ENCODE measurements around the gene ZFPL1.
"Not testable (repeated sequence)": the region's sequence is repeated elsewhere in the genome, so short reads cannot be mapped to it uniquely, and the experiment has no call there.

The ZFPL1 gene

DNA sequence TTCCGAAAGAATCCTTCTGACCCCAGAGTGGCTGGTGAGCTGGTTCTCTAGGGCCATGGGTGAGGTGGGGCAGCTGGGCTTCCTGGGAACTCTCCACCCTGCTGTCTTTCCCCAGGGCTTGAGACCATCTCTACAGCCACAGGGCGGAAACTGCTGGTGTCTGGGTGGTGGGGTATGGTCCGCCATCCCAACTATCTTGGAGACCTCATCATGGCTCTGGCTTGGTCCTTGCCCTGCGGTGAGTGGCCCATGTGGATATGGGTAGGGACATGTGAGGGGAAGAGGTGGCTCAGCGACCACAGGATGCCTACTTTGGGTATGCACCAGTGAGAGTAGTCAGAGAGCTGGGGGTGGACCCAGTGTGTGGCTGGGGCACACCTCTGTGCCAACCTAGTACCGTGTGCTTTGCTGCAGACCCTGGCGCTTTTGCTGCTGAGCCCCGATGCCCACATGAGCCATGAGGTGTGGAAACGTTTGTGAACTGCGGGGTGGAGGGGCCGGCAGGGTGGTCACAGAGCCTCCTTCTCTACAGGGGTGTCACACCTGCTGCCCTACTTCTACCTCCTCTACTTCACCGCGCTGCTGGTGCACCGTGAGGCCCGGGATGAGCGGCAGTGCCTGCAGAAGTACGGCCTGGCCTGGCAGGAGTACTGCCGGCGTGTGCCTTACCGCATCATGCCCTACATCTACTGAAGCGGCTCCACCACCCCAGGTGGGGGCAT is 31.5 kb downstream of the ZFPL1 start:
- no peak for DNase-seq (ENCODE audit: low read depth)

GRCh38 chr11:65116370-65117205 is 32.6 kb downstream of the ZFPL1 start:
- DNase-seq (ENCODE audit: low read depth) = no peak

- peak; percentile 83 for DNase-seq (ENCODE audit: low read depth)
Measured at GRCh38 chr11:65117206-65118096, 33.4 kb downstream of the ZFPL1 start, which contains the start of gene ZNHIT2. Gene ZNHIT2, minus strand, starts transcription at chr11:65117701. Its CDS starts 48 bp downstream, at chr11:65117653.

DNA sequence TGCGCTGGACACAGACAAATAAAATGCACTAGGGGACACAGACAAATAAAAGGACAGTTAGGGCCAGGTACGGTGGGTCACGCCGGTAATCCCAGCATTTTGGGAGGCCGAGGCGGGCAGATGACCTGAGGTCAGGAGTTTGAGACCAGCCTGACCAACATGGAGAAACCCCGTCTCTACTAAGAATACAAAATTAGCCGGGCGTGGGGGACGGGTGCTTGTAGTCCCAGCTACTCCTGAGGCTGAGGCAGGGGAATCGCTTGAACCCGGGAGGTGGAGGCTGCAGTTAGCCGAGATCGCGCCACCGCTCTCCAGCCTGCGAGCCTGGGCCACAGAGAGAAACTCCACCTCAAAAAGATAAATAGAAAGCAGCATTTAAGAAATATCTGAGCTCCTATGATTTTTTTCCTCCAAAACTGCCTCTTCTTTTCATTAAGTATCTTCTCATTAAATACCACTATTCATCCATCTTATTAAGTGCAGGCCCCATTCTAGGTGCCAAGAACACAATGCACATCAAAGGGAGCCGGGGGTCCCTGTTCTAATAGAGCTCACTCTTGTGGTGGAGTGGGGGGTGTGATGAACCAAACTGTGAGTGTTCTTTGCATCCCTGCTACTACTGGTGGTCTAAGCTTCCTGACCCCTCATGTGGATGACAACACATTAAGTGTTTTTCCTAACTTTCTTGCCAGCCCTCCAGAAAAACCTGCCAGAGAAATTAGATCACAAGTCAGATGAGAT is 34.2 kb downstream of the ZFPL1 start:
- DNase-seq (ENCODE audit: low read depth) = no peak

GRCh38 chr11:65118891-65119669 is 35.1 kb downstream of the ZFPL1 start:
- DNase-seq (ENCODE audit: low read depth) = not testable (repeated sequence)

DNA sequence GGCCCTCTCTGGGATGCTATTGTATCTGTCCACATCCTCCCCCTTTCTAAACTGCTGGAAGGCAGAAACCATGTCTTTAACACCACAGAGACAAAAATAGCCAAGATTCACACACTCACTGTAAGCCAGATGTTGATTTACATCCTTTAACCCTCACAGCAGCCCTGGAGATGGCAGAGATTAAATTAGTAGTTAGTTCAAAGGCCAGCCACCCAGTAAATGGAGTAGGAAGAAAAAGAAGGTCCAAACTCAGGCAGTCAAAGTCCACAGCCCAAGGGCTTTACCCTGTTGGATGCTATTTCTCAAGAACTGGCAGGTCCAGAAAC is 35.6 kb downstream of the ZFPL1 start:
- DNase-seq (ENCODE audit: low read depth) = no peak

- no peak for DNase-seq (ENCODE audit: low read depth)
Measured at GRCh38 chr11:65120831-65121230, 36.8 kb downstream of the ZFPL1 start.

DNA sequence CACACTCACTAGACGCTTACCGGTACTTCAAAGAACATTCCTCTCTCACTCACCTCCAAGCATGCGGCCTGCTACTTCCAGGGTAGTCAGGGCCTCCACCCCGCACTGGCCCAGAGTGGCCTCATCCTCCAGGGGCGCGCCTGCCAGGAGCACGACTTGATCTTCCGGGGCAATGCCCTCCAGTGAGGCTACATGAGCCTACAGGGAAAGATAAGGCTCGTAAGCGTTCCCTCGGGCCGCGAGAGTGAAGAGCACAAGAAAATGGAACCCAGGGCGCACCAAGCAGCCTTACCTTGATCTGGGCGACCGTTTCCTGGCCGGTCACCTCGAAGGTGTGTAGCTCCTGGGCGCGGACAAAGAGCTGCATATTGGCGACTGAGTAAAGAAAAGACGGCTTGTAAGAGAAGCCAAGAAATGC is 37.4 kb downstream of the ZFPL1 start:
- DNase-seq (ENCODE audit: low read depth) = no peak

DNA sequence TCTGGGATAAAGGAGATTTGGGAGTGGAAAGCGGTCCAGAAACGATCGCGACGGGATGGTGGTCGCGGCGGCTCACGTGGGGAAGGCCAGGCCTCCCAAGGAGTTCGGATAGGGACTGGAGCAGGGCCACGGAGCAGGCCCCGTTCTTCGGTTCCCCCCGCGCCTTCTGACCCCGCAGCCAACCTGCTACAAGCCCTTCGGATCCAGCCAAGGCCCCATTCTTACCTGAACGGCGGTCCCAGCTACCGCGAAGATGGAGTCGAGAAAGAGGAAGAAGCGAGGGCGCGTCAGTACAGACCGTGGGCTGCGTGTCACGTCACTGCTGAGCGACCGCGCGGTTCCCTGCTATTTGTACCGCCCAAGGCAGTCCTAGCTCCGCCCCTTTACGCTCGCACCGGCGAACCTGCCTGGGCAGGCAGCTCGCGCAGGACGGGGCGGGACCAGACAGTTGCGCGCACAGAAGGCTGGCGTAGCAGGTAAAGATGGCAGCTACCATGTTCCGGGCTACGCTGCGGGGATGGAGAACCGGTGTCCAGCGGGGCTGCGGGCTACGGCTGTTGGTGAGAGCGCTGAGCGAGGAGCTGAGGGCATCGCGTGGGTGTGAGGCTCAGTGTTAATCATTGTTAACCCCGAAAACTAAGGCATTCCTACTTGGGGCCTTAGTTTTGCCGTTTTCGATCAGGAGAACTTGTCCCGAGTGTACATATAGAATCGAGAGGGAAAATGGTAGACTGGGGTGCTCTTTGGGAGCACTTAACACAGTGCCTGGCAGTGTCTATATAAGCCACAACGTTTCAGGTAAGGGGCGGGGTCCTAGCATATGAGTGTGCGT is 38.1 kb downstream of the ZFPL1 start, which contains the start of the genes FAU and MRPL49:
Gene FAU, minus strand, starts transcription at position 270 of the 832 bp plus-strand sequence. CDS start 321 bp downstream, outside the sequence.
Gene MRPL49, plus strand, starts transcription at position 457 of the 832 bp plus-strand sequence. Its CDS starts 26 bp downstream, at position 483.
- peak; percentile 93 for DNase-seq (ENCODE audit: low read depth)

DNA sequence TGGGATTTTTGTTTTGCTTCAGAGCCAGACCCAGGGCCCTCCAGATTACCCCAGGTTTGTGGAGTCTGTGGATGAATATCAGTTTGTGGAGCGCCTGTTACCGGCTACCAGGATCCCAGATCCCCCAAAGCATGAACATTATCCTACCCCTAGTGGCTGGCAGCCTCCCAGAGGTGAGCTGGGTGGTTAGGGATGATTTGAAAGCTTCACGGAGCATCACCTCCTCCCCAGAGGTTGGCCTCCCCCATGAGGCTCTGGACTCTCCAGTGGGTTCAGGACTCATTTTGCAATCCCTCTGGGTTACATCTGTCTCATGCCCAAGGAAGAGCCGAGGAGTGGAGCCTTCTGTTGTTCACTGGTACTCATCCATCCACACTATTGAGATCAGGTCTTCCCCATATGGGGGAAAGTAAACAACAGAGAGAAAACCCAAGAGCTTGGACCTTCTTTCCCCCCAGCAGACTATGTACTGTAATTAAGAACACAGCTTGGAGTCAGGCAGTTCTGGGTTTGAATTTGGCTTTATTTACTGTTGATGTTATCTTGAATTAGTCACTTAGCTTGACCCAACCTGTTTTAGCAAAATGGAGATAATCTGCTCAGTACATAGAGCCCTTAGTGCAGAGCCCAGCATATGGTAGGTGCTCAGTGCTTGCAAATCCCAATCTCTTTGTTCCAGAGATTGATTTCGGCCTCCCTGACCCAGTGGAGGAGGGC is 40.6 kb downstream of the ZFPL1 start:
- no peak for DNase-seq (ENCODE audit: low read depth)

DNA sequence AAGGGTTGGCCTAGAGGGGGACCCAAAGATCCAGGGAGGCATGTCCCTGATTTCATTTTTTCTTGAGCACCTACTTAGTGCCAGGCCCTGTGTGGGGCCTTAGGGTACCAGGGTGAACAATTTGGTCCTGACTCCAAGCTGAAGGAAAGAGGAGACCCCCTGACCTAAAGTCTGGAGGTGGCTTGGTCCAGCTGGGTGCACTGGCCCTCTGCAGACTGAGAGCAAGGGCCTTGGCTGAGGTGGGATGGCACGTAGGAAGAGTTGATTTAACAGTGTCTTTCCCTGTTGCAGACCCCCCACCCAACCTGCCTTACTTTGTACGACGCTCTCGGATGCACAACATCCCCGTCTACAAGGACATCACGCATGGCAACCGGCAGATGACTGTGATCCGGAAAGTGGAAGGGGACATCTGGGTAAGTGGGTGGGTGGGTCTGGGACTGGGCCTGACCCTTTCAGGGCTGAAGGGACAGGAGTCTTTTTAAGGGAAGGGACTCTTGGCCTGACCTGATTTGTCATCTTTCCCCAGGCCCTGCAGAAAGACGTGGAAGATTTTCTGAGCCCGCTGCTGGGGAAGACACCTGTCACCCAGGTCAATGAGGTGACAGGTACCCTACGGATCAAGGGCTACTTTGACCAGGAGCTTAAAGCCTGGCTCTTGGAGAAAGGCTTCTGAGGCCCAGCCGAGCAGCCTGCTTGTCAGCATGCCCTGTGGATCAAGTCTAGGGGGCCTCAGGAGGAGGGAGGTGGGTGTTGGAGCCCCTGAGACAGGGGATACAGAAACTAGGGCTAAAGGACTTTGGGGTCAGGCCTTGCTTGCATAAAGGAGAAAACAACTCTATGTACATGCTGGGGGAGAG is 41.4 kb downstream of the ZFPL1 start:
- no peak for DNase-seq (ENCODE audit: low read depth)

DNA sequence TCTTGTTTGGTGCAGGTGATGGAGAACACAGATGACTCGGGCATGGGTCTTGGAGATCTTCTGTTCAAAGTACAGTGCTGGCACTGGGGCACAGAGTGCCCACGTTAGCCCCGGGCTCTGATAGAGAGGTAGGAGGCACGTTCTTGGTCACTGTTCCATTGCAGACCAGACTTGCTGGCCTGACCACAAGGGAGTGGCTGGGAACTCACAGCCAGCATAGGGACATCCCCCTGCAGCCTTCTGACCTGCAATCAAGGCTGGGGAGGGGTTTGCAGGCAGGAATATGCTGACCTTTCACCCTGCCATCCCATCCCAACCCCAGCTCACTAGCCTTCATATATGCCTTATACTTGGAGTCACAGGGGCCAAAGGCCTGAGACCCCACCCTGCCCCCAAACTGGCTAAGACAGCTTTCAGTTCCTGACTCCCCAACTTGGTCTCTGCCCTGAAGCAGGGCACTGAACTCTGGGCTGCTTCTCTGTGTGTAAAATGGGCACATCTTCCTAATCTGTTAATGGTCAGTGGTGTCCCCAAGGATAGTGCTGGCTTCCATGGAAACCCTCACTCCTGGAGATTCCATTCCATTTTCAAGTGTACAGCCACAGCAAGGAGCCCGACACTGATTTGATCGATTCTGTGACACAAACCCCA is 42.7 kb downstream of the ZFPL1 start:
- no peak for DNase-seq (ENCODE audit: low read depth)

GRCh38 chr11:65127473-65128181 is 43.6 kb downstream of the ZFPL1 start:
- no peak for DNase-seq (ENCODE audit: low read depth)

DNA sequence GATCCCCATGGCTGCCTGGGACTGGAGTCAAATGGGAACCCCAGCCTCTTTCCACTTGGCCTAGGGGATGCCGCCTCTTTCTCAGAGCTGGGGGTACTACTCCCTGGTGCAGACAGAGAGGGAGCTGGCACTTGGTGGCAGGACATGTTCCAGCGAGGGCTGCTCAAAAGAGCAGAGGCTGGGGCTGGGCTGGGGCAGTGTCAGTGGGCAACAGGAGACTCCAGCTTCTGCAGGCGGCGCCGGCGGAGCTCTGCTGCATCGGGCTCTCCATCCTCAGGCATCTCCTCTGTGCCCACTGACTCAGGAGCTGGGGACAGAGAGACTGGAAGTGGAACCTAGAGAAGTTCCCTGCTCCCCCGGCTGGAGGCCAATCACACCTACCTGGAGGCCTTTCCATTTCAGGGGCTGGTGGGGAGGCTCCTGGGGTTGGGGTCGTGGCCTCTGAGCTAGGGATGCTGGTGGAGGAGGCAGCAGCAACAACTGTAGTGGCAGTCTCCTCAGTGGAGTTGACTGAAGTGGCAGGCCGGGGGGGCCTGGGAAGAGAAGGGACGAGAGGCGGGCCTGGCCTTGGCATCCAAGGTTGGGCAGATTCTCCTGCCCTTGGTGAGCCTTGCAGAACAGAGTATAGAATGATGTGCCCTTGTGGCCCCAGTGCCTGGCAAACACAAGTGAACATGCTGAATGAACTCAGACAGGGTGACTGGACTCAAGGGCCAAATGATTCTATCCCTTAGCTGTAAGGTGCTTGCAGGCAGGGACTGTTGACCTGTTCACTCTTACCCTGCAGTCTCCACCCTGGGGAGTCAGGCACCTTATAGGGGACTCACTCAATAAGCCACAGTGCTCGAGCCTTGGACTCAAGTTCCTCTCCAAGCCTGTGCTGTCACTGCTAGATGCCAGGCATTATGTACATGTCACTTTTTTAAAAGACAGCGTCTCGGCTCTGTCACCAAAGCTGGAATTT is 44.4 kb downstream of the ZFPL1 start:
- DNase-seq (ENCODE audit: low read depth) = no peak

DNA sequence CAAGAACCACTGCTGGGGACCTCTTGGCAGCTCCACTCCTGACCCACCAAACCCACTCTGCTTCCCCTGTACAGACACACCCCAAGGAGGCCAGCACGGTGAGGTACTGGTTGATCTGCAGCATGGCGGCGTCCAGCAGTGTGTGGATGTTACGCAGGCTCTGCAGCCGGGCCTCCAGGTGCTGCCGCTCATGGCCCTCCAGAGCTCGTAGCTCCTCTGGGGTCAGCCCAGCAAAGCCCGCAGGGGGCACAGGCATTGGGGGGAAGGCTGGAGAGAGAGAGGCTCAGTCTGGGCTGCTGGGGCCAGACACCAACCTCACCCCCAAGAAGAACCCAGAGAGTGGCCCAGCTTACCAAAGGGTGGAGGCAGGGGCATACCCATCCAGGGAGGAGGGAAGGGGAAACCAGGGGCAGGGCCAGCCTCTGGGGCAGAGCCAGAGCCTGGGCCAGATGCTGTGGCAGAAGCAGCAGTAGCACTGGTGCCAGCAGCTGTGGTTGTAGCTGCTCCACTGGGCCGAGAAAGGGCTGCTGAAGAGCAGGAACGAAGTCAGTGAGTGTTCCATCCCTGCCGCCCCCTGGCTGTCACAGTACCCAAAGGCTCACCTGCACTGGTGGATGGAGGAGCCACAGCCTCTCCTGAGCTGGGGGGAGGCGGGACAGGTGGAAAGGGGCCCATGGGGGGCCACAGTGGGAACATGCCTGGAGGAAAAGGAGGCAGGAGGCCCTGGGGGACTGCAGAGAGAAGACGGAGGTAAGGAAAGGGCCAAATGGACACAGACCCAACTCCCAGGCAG is 45.8 kb downstream of the ZFPL1 start:
- no peak for DNase-seq (ENCODE audit: low read depth)

Measured in CMK (cell line).